Measurements from ENCODE around the gene SYT7.

DNA sequence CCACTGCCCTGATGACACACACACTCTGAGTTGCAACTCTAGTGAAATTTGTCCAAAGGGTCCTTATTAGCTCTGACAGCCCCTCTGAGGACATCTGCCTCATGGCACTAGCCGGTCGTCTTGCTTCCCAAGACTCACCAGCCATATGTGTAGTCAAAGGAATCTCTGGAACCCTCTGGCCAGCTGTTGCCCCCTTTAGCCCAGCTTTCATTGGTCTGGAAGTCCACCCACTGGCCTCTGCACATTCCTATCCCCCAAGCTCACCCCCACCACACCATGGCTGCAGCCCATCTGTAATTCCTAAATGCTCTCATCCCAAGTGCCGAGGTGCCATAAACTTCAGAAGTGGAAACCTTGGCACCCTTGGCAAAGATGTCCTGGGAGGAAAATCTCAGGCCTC is 24.3 kb downstream of the SYT7 start:
- TF ChIP-seq POLR2A (IDR thresholded peaks at IDR 0.05; ENCODE audit: low read length), result no peak
- TF ChIP-seq GATA1 (IDR thresholded peaks at IDR 0.05; ENCODE audit: low read depth, low read length), result no peak
